ENCODE measurements around the gene POLR3A.

POLR3A gene

GRCh38 chr10:77963901-77964300 is 65.4 kb downstream of the POLR3A start:
- Histone ChIP-seq H3K36me3 (ENCODE audit: control insufficient read depth, insufficient read depth, low read length) (no peaks in the 10 kb centered on the region), H3K4me3 (ENCODE audit: low read depth, low read length) (no peak overlapping the region), H3K4me1 (ENCODE audit: control insufficient read depth, insufficient read depth, low read length) (peaks cover 4% of the 10 kb centered on the region; the same call in 1 of the 2 replicates), H3K9me3 (ENCODE audit: control insufficient read depth, insufficient read depth, low read depth, low read length) (peaks cover 22% of the 10 kb centered on the region), H3K27ac (ENCODE audit: low read depth, low read length) (no peak overlapping the region), H3K27me3 (ENCODE audit: control insufficient read depth, insufficient read depth, low read length) (no peaks in the 10 kb centered on the region), H3K9ac (ENCODE audit: low read length) (no peak overlapping the region)

DNA sequence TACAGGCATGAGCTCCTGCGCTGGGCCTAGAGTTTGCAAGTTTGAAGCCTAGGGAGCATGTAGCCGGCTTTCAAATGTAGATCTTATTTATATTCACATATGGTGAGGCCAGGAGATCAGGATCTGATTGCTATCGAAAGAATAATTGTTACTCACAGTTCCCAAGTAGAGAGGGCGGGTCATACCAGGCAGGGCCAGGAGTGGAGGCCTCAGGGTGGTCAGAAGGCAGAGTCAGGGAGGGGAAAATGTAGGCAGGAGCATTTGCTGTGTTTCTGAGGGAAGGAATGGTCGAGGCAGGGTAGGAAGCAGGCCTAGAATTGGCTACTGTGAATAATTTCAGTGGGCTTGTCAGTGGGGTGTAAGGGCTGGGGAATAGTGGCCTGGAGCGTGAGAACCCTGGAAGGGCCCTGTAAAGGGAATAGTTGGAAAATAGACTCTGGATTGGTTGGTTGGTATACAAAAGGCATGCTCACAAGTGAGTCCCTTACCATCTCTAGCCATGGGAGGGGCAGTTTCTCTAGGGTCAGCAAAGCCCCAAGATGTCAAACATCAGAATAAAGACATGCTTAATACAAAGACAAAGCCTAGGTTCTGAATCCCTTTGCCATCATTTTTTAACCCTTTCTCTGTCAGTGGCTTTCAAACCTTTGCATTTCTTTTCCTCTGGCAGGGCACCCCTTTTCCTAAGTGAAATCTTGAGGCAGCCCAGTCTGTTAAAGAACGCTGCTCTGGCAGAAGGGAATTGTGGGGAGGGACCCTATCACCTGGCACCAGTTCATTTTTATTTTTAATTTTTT is 66.8 kb downstream of the POLR3A start:
- Histone ChIP-seq H3K9ac (ENCODE audit: low read length) (no peak overlapping the region), H3K4me1 (ENCODE audit: control insufficient read depth, insufficient read depth, low read length) (peaks cover 4% of the 10 kb centered on the region; the same call in 1 of the 2 replicates), H3K36me3 (ENCODE audit: control insufficient read depth, insufficient read depth, low read length) (no peaks in the 10 kb centered on the region), H3K9me3 (ENCODE audit: control insufficient read depth, insufficient read depth, low read depth, low read length) (peaks cover 22% of the 10 kb centered on the region), H3K27me3 (ENCODE audit: control insufficient read depth, insufficient read depth, low read length) (no peaks in the 10 kb centered on the region), H3K4me3 (ENCODE audit: low read depth, low read length) (no peak overlapping the region), H3K27ac (ENCODE audit: low read depth, low read length) (no peak overlapping the region)

GRCh38 chr10:77961668-77962067 is 67.6 kb downstream of the POLR3A start:
- Histone ChIP-seq H3K36me3 (ENCODE audit: control insufficient read depth, insufficient read depth, low read length) (no peaks in the 10 kb centered on the region), H3K4me1 (ENCODE audit: control insufficient read depth, insufficient read depth, low read length) (peaks cover 4% of the 10 kb centered on the region; the same call in 1 of the 2 replicates), H3K9me3 (ENCODE audit: control insufficient read depth, insufficient read depth, low read depth, low read length) (peaks cover 22% of the 10 kb centered on the region), H3K4me3 (ENCODE audit: low read depth, low read length) (no peak overlapping the region), H3K9ac (ENCODE audit: low read length) (no peak overlapping the region), H3K27me3 (ENCODE audit: control insufficient read depth, insufficient read depth, low read length) (no peaks in the 10 kb centered on the region), H3K27ac (ENCODE audit: low read depth, low read length) (no peak overlapping the region)

DNA sequence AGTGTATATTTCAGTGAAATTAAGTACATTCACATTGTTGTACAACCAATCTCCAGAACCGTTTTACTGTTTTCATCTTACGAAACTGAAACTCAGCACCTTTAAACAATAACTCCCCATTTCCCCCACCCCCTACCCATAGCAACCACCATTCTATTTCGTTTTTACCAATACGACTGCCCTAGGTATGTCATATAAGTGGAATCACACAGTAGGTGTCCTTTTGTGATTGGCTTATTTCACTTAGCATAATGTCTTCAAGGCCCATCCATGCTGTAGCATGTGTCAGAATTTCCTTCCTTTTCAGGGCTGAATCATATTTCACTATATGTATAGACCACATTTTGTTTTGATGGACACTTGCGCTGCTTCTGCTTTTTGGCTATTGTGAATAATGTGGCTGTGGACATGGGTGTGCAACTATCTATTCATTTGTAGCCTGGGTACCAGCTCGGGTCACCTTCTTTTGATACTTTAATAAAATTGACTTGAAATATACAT is 68.4 kb downstream of the POLR3A start:
- Histone ChIP-seq H3K27ac (ENCODE audit: low read depth, low read length) (no peak overlapping the region), H3K4me3 (ENCODE audit: low read depth, low read length) (no peak overlapping the region), H3K9ac (ENCODE audit: low read length) (no peak overlapping the region), H3K27me3 (ENCODE audit: control insufficient read depth, insufficient read depth, low read length) (no peaks in the 10 kb centered on the region), H3K36me3 (ENCODE audit: control insufficient read depth, insufficient read depth, low read length) (no peaks in the 10 kb centered on the region), H3K9me3 (ENCODE audit: control insufficient read depth, insufficient read depth, low read depth, low read length) (peaks cover 21% of the 10 kb centered on the region), H3K4me1 (ENCODE audit: control insufficient read depth, insufficient read depth, low read length) (peaks cover 4% of the 10 kb centered on the region; the same call in 1 of the 2 replicates)

- H3K4me3 ChIP-seq (ENCODE audit: low read depth, low read length) = no peak overlapping the region
- no peak overlapping the region for H3K9ac ChIP-seq (ENCODE audit: low read length)
- no peak overlapping the region for H3K27ac ChIP-seq (ENCODE audit: low read depth, low read length)
- no peaks in the 10 kb centered on the region for H3K27me3 ChIP-seq (ENCODE audit: control insufficient read depth, insufficient read depth, low read length)
- H3K4me1 ChIP-seq (ENCODE audit: control insufficient read depth, insufficient read depth, low read length) = peaks cover 4% of the 10 kb centered on the region; the same call in 1 of the 2 replicates
- H3K9me3 ChIP-seq (ENCODE audit: control insufficient read depth, insufficient read depth, low read depth, low read length) = peaks cover 16% of the 10 kb centered on the region
- H3K36me3 ChIP-seq (ENCODE audit: control insufficient read depth, insufficient read depth, low read length) = no peaks in the 10 kb centered on the region
These were observed 69.3 kb downstream of the POLR3A start for GRCh38 chr10:77959887-77960455.

DNA sequence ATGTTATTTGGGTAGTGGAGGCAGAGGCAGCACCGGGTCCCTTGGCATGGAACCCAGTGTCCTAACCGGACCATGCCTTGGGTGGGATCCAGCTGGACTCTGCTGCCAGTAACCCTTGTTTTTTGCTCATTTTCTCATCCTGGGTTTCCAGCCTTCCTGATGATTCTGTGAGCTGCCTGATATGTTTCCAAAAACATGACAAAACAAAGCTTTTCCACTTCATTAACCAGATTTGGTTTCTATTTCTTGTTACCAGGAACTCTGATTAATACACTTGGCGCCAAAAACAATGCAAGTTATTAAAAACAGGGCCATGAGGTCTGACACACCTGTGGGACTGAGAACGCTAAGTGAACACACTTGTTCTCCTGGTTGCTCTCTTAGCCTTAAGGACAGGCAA is 69.9 kb downstream of the POLR3A start:
- no peaks in the 10 kb centered on the region for H3K27me3 ChIP-seq (ENCODE audit: control insufficient read depth, insufficient read depth, low read length)
- no peak overlapping the region for H3K4me3 ChIP-seq (ENCODE audit: low read depth, low read length)
- H3K36me3 ChIP-seq (ENCODE audit: control insufficient read depth, insufficient read depth, low read length) = no peaks in the 10 kb centered on the region
- H3K4me1 ChIP-seq (ENCODE audit: control insufficient read depth, insufficient read depth, low read length) = peaks cover 4% of the 10 kb centered on the region; the same call in 1 of the 2 replicates
- no peak overlapping the region for H3K27ac ChIP-seq (ENCODE audit: low read depth, low read length)
- no peak overlapping the region for H3K9ac ChIP-seq (ENCODE audit: low read length)
- H3K9me3 ChIP-seq (ENCODE audit: control insufficient read depth, insufficient read depth, low read depth, low read length) = peaks cover 11% of the 10 kb centered on the region

DNA sequence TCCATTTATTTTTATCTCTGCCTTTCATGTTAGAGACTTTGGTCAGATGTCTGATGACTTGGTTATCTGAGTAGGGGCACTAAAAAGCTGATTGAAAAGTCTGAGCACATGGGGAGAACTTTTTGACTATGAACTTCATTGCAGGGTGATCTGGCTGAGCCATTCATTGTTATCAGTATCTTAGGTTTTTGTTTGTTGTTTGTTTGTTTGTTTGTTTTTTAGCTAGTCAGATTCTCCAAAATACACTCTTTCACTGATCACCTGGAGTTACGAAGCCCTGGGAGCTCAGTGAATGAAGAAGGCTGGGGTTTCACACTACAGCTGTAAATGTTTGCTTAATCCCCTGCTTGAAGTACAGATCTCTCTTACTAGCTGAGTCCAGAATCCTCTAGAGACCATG is 74.2 kb downstream of the POLR3A start:
- no peaks in the 10 kb centered on the region for H3K4me1 ChIP-seq (ENCODE audit: control insufficient read depth, insufficient read depth, low read length)
- peaks cover 23% of the 10 kb centered on the region for H3K9me3 ChIP-seq (ENCODE audit: control insufficient read depth, insufficient read depth, low read depth, low read length)
- no peak overlapping the region for H3K4me3 ChIP-seq (ENCODE audit: low read depth, low read length)
- H3K9ac ChIP-seq (ENCODE audit: low read length) = no peak overlapping the region
- no peak overlapping the region for H3K27ac ChIP-seq (ENCODE audit: low read depth, low read length)
- H3K36me3 ChIP-seq (ENCODE audit: control insufficient read depth, insufficient read depth, low read length) = no peaks in the 10 kb centered on the region
- no peaks in the 10 kb centered on the region for H3K27me3 ChIP-seq (ENCODE audit: control insufficient read depth, insufficient read depth, low read length)

DNA sequence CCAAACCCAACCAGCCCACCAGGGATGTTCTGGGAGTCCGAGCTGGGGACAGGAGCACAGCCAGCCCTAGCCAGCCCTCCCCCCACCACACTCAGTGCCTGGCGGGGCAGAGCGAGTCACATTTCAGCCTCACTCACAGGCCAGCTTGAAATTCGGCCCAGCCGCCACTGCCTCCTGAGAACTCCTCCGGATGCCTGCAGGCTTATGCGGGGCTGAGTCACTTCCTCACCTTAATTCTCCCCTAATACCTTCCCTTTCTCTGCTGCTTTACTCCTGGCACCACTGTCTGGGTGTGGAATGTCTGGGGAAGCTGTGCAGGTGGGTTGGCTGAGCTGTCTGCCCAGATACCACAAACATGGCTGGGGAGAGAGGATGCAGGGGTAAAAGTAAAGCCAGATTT is 80.1 kb downstream of the POLR3A start:
- Histone ChIP-seq H3K4me1 (ENCODE audit: control insufficient read depth, insufficient read depth, low read length) (peaks cover 15% of the 10 kb centered on the region), H3K27me3 (ENCODE audit: control insufficient read depth, insufficient read depth, low read length) (no peaks in the 10 kb centered on the region), H3K4me3 (ENCODE audit: low read depth, low read length) (peak overlapping the region; percentile 13; the same call in 1 of the 2 replicates), H3K27ac (ENCODE audit: low read depth, low read length) (peak overlapping the region; percentile 79; the same call in 1 of the 2 replicates), H3K9me3 (ENCODE audit: control insufficient read depth, insufficient read depth, low read depth, low read length) (peaks cover 23% of the 10 kb centered on the region), H3K36me3 (ENCODE audit: control insufficient read depth, insufficient read depth, low read length) (no peaks in the 10 kb centered on the region), H3K9ac (ENCODE audit: low read length) (peak overlapping the region; percentile 70)

- Histone ChIP-seq H3K4me1 (ENCODE audit: control insufficient read depth, insufficient read depth, low read length) (peaks cover 24% of the 10 kb centered on the region), H3K4me3 (ENCODE audit: low read depth, low read length) (no peak overlapping the region), H3K27ac (ENCODE audit: low read depth, low read length) (no peak overlapping the region), H3K27me3 (ENCODE audit: control insufficient read depth, insufficient read depth, low read length) (no peaks in the 10 kb centered on the region), H3K9ac (ENCODE audit: low read length) (no peak overlapping the region), H3K9me3 (ENCODE audit: control insufficient read depth, insufficient read depth, low read depth, low read length) (peaks cover 8% of the 10 kb centered on the region), H3K36me3 (ENCODE audit: control insufficient read depth, insufficient read depth, low read length) (no peaks in the 10 kb centered on the region)
These were observed 83.2 kb downstream of the POLR3A start for GRCh38 chr10:77946084-77946483.

DNA sequence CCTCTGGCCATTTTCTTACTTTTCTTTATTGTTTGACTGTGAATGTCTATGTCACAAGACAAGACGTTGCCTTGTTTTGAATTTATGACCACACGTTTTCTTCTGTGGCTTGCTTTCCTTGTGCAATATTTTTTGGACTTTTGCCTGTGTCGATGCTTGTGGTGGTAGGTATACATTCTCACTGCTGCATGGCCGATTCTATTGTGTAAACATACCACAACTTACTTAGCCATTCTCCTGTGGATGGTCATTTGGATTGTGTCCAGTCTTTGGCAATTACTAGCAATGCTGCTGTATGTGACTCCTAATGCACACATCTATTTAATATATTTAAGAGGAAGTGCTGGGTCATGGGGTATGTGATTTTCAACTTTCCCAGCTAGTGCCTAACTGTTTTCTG is 84.8 kb downstream of the POLR3A start:
- Histone ChIP-seq H3K9me3 (ENCODE audit: control insufficient read depth, insufficient read depth, low read depth, low read length) (no peaks in the 10 kb centered on the region), H3K36me3 (ENCODE audit: control insufficient read depth, insufficient read depth, low read length) (no peaks in the 10 kb centered on the region), H3K4me1 (ENCODE audit: control insufficient read depth, insufficient read depth, low read length) (peaks cover 36% of the 10 kb centered on the region), H3K27me3 (ENCODE audit: control insufficient read depth, insufficient read depth, low read length) (no peaks in the 10 kb centered on the region), H3K27ac (ENCODE audit: low read depth, low read length) (no peak overlapping the region), H3K4me3 (ENCODE audit: low read depth, low read length) (no peak overlapping the region), H3K9ac (ENCODE audit: low read length) (no peak overlapping the region)
